HL-60 (cell line): ENCODE measurements around the gene RPL13A.

ENCODE experiments used
- POLR2AphosphoS5 ChIP-seq: IDR thresholded peaks from 2 replicates; pipeline ENCODE4 v1.6.1; 2012; ENCODE audit warnings: low read depth
- TF ChIP-seq, protein P1 (sequence below): IDR thresholded peaks from one replicate; pipeline ENCODE4 v1.5.1; 2011; ENCODE audit warnings: low read length, control low read depth, inconsistent platforms; ENCODE audit not compliant: insufficient read depth

DNA sequence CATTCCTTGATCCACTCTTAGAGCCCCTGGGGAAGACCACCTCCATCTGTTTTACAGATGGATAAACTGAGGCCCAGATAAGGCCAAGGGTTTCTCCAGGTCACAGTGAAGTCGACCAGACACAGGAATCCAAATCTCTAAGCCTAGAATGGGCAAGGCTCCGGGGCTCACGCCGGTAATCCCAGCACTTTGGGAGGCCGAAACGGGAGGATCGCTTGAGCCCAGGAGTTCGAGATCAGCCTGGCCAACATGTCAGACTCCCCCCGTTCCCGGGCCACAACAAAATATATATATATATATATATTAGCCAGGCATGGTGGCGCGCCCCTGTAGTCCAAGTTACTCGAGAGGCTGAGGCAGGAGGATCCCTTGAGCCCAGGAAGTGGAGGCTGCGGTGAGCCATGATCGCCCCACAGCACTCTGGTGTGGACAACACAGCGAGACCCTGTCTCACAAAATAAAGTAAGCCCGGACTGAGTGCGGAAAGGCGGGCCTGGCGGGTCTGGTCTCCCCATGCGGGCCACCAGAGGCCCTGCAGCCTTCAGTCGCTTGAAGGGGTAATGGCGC, 615 bp upstream of the RPL13A start:
- TF ChIP-seq, protein P1, sequence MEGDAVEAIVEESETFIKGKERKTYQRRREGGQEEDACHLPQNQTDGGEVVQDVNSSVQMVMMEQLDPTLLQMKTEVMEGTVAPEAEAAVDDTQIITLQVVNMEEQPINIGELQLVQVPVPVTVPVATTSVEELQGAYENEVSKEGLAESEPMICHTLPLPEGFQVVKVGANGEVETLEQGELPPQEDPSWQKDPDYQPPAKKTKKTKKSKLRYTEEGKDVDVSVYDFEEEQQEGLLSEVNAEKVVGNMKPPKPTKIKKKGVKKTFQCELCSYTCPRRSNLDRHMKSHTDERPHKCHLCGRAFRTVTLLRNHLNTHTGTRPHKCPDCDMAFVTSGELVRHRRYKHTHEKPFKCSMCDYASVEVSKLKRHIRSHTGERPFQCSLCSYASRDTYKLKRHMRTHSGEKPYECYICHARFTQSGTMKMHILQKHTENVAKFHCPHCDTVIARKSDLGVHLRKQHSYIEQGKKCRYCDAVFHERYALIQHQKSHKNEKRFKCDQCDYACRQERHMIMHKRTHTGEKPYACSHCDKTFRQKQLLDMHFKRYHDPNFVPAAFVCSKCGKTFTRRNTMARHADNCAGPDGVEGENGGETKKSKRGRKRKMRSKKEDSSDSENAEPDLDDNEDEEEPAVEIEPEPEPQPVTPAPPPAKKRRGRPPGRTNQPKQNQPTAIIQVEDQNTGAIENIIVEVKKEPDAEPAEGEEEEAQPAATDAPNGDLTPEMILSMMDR: no peak
- TF ChIP-seq POLR2AphosphoS5: no peak
